H1 (cell line): Measurements from ENCODE around the gene LY9.

Experiments
- BACH1 ChIP-seq: IDR thresholded peaks from 2 replicates; pipeline ENCODE4 v1.6.1; 2012; ENCODE audit warnings: low read length, improper control_type of control experiment
- EZH2 ChIP-seq: fragments of 200-600 bp; sonication (generic); IDR thresholded peaks from 2 replicates; pipeline ENCODE4 v1.7.1; 2012; ENCODE audit warnings: low read depth, mild to moderate bottlenecking, moderate library complexity, low read length, inconsistent platforms; ENCODE audit not compliant: severe bottlenecking
- FOSL1 ChIP-seq: IDR thresholded peaks from 2 replicates; pipeline ENCODE4 v1.6.1; 2011; ENCODE audit warnings: mild to moderate bottlenecking, low read depth, low read length, moderate library complexity; ENCODE audit not compliant: insufficient read depth
- GABPA ChIP-seq: IDR thresholded peaks from 2 replicates; pipeline ENCODE4 v1.6.1; 2011; ENCODE audit warnings: mild to moderate bottlenecking, low read length, moderate library complexity, borderline replicate concordance; ENCODE audit not compliant: insufficient read depth
- HDAC6 ChIP-seq: IDR thresholded peaks from one replicate; pipeline ENCODE4 v1.7.1; 2012; ENCODE audit warnings: low read depth, mild to moderate bottlenecking, inconsistent platforms, low read length, moderate library complexity
- JUN ChIP-seq: IDR thresholded peaks from 2 replicates; pipeline ENCODE4 v1.6.1; 2011; ENCODE audit warnings: low read depth, mild to moderate bottlenecking, improper control_type of control experiment, low read length
- POLR2A ChIP-seq, 2 experiments: IDR thresholded peaks; 1 replicate in 1 of 2; 2 replicates in 1 of 2; pipeline ENCODE4 v1.6.1; 2011; ENCODE audit warnings: low read depth in 2 of 2, low read length in 2 of 2, mild to moderate bottlenecking in 2 of 2; ENCODE audit errors: control extremely low read depth in 1 of 2
- POLR2AphosphoS5 ChIP-seq: IDR thresholded peaks from 2 replicates; pipeline ENCODE4 v1.6.1; 2011; ENCODE audit warnings: low read depth, low read length
- RAD21 ChIP-seq, 2 experiments: IDR thresholded peaks in 1 of 2; conservative IDR thresholded peaks in 1 of 2; 2 replicates each; pipeline ENCODE4 v1.6.1; 2011; ENCODE audit warnings: low read depth in 2 of 2, low read length in 2 of 2, improper control_type of control experiment in 1 of 2, inconsistent platforms in 1 of 2, mild to moderate bottlenecking in 1 of 2, moderate library complexity in 1 of 2
- SIX5 ChIP-seq: IDR thresholded peaks from 2 replicates; pipeline ENCODE4 v1.6.1; 2011; ENCODE audit warnings: mild to moderate bottlenecking, low read depth, low read length
- SP4 ChIP-seq: IDR thresholded peaks from 2 replicates; pipeline ENCODE4 v1.6.1; 2012; ENCODE audit warnings: low read length, inconsistent platforms
- TF ChIP-seq, protein P1 (sequence below): IDR thresholded peaks from 2 replicates; pipeline ENCODE4 v1.6.1; 2011; ENCODE audit warnings: low read length, improper control_type of control experiment
- TF ChIP-seq, protein P2 (sequence below), 3 experiments: IDR thresholded peaks; 1 replicate in 2 of 3; 2 replicates in 1 of 3; pipeline versions ENCODE4 v1.5.1 to v1.6.1; 2011; ENCODE audit warnings: low read length in 3 of 3, mild to moderate bottlenecking in 3 of 3, inconsistent platforms in 2 of 3, low read depth in 1 of 3, moderate library complexity in 1 of 3; ENCODE audit not compliant: insufficient read depth in 1 of 3; ENCODE audit errors: control extremely low read depth in 1 of 3
- TF ChIP-seq, protein P3 (sequence below): IDR thresholded peaks from 2 replicates; pipeline ENCODE4 v1.6.1; 2012; ENCODE audit warnings: low read length, inconsistent platforms

DNA sequence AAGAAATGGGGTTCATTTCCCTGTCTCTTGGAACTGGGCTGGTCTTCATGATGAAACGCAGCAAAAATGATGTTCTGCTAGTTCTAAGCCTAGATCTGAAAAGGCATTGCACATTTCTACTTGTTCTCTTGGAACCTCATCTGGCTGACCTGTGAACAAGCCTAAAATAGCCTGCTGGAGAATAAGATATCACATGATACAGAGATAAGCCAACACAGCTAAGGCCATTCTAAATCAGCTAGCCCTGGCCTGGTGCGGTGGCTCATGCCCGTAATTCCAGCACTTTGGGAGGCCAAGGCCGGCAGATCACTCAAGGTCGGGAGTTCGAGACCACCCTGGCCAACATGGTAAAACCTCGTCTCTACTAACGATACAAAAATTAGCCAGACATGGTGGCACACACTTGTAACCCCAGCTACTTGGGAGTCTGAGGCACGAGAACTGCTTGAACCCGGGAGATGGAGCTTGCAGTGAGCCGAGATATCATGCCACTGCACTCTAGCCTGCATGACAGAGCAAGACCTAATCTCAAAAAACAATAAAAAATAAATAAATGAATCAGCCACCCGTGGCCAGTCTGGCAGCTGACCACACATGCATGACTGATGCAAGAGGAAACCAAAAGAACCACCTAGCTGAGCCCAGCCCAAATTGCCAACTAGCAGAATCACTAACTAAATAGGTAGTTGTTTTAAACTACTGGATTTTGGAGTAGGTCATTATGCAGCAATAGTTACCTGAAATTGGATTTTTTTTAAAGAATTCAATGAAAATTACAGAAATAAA is 48.7 kb downstream of the LY9 start:
- TF ChIP-seq EZH2 (no peak), GABPA (no peak), JUN (no peak), POLR2A (IDR thresholded peaks at IDR 0.05; ENCODE audit: control extremely low read depth in 1 of 2, low read depth in 2 of 2, low read length in 2 of 2) (no peak), SP4 (no peak), FOSL1 (no peak), SIX5 (no peak), RAD21 (IDR thresholded peaks at IDR 0.05 in 1 of 2, conservative IDR thresholded peaks at IDR 0.05 in 1 of 2; ENCODE audit: low read depth in 2 of 2, low read length in 2 of 2) (no peak), BACH1 (no peak), POLR2AphosphoS5 (no peak), HDAC6 (no peak)
- TF ChIP-seq, protein P1, sequence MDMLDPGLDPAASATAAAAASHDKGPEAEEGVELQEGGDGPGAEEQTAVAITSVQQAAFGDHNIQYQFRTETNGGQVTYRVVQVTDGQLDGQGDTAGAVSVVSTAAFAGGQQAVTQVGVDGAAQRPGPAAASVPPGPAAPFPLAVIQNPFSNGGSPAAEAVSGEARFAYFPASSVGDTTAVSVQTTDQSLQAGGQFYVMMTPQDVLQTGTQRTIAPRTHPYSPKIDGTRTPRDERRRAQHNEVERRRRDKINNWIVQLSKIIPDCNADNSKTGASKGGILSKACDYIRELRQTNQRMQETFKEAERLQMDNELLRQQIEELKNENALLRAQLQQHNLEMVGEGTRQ, result no peak
- TF ChIP-seq, protein P2, sequence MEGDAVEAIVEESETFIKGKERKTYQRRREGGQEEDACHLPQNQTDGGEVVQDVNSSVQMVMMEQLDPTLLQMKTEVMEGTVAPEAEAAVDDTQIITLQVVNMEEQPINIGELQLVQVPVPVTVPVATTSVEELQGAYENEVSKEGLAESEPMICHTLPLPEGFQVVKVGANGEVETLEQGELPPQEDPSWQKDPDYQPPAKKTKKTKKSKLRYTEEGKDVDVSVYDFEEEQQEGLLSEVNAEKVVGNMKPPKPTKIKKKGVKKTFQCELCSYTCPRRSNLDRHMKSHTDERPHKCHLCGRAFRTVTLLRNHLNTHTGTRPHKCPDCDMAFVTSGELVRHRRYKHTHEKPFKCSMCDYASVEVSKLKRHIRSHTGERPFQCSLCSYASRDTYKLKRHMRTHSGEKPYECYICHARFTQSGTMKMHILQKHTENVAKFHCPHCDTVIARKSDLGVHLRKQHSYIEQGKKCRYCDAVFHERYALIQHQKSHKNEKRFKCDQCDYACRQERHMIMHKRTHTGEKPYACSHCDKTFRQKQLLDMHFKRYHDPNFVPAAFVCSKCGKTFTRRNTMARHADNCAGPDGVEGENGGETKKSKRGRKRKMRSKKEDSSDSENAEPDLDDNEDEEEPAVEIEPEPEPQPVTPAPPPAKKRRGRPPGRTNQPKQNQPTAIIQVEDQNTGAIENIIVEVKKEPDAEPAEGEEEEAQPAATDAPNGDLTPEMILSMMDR (IDR thresholded peaks at IDR 0.05; ENCODE audit: control extremely low read depth in 1 of 3, insufficient read depth in 1 of 3, low read depth in 1 of 3, low read length in 3 of 3), result no peak
- TF ChIP-seq, protein P3, sequence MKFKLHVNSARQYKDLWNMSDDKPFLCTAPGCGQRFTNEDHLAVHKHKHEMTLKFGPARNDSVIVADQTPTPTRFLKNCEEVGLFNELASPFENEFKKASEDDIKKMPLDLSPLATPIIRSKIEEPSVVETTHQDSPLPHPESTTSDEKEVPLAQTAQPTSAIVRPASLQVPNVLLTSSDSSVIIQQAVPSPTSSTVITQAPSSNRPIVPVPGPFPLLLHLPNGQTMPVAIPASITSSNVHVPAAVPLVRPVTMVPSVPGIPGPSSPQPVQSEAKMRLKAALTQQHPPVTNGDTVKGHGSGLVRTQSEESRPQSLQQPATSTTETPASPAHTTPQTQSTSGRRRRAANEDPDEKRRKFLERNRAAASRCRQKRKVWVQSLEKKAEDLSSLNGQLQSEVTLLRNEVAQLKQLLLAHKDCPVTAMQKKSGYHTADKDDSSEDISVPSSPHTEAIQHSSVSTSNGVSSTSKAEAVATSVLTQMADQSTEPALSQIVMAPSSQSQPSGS, result no peak
